ENCODE measurements around the gene FTCD.

DNA sequence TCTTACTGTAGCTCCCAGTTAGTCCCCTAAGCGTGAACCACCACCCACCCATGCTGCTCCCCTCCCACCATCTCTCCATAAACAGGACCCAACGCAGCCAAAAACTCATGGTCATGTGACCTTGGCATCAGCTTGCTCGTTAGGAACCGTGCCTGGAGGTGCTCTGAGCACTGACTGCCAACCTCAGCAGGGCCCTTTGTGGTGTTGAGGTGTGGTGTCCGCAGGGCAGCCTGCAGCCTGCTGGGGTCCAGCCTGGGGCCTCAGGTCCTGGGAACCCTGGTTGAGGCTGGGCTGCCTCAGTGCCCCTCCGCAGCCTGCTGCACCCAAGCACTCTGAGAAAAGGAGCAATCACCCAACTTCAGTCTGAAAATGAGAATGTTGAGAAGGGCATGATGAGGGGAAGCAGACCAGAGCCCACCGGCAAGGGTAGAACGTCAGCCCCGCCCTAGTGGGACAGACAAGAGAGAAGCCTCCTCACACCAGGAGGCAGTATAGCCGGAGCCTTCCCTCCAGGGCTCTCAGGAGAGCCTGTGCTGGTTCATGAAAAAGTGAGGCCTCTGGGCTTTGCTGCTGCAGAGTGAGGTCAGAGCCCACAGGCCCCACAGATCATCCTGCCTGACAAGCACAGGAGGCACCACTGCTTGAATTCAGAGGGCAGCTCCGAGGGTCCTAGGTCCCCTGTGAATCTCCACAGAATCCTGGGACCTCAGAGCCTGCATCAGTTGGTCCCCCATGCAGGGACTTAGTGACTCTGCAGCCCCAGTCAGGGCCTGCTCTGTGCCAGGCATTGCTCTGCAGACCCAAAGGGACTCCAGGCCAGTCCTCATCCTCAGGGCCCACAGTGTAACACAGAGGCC is 62.3 kb downstream of the FTCD start:
- TF ChIP-seq CEBPB (IDR thresholded peaks at IDR 0.05) (no peak), NFIC (IDR thresholded peaks at IDR 0.05) (no peak), TAF1 (IDR thresholded peaks at IDR 0.05; ENCODE audit: low read depth) (no peak), EP300 (IDR thresholded peaks at IDR 0.05; ENCODE audit: borderline replicate concordance) (no peak), YY1 (IDR thresholded peaks at IDR 0.05; ENCODE audit: low read depth) (no peak), EGR1 (IDR thresholded peaks at IDR 0.05) (no peak)
- TF ChIP-seq, protein P1, sequence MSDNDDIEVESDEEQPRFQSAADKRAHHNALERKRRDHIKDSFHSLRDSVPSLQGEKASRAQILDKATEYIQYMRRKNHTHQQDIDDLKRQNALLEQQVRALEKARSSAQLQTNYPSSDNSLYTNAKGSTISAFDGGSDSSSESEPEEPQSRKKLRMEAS (IDR thresholded peaks at IDR 0.05): no peak
- TF ChIP-seq, protein P2, sequence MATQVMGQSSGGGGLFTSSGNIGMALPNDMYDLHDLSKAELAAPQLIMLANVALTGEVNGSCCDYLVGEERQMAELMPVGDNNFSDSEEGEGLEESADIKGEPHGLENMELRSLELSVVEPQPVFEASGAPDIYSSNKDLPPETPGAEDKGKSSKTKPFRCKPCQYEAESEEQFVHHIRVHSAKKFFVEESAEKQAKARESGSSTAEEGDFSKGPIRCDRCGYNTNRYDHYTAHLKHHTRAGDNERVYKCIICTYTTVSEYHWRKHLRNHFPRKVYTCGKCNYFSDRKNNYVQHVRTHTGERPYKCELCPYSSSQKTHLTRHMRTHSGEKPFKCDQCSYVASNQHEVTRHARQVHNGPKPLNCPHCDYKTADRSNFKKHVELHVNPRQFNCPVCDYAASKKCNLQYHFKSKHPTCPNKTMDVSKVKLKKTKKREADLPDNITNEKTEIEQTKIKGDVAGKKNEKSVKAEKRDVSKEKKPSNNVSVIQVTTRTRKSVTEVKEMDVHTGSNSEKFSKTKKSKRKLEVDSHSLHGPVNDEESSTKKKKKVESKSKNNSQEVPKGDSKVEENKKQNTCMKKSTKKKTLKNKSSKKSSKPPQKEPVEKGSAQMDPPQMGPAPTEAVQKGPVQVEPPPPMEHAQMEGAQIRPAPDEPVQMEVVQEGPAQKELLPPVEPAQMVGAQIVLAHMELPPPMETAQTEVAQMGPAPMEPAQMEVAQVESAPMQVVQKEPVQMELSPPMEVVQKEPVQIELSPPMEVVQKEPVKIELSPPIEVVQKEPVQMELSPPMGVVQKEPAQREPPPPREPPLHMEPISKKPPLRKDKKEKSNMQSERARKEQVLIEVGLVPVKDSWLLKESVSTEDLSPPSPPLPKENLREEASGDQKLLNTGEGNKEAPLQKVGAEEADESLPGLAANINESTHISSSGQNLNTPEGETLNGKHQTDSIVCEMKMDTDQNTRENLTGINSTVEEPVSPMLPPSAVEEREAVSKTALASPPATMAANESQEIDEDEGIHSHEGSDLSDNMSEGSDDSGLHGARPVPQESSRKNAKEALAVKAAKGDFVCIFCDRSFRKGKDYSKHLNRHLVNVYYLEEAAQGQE (IDR thresholded peaks at IDR 0.05; ENCODE audit: low read depth): no peak
